ENCODE measurements around the gene AOAH. TPM values are rescaled to one million over a fixed set of nuclear protein-coding genes. Genes with fewer than 3 reads are reported as not detected.

The AOAH gene
- total RNA-seq, 2 donors from 2014 or later: 5.2 to 6.0 TPM

GRCh38 chr7:36538126-36538525, 186.2 kb downstream of the AOAH start:
- ATAC-seq: no peak
- Mint-ChIP-seq H3K27ac (no peak overlapping the region), H3K36me3 (no peaks in the 10 kb centered on the region), H3K9me3 (no peaks in the 10 kb centered on the region)
- DNase-seq (ENCODE audit: low spot score in 2 of 2): no peak

GRCh38 chr7:36535866-36536664, 188.2 kb downstream of the AOAH start:
- DNase-seq (ENCODE audit: low spot score in 2 of 2) (no peak), ATAC-seq (no peak)
- H3K9me3 Mint-ChIP-seq: no peaks in the 10 kb centered on the region
- H3K36me3 Mint-ChIP-seq: no peaks in the 10 kb centered on the region
- no peak overlapping the region for H3K27ac Mint-ChIP-seq

GRCh38 chr7:36533717-36534116, 190.6 kb downstream of the AOAH start:
- H3K9me3 Mint-ChIP-seq: no peaks in the 10 kb centered on the region
- DNase-seq (ENCODE audit: low spot score in 2 of 2) (no peak), ATAC-seq (no peak)
- no peaks in the 10 kb centered on the region for H3K36me3 Mint-ChIP-seq
- H3K27ac Mint-ChIP-seq: no peak overlapping the region

GRCh38 chr7:36532981-36533499, 191.3 kb downstream of the AOAH start:
- Mint-ChIP-seq H3K9me3 (no peaks in the 10 kb centered on the region), H3K27ac (no peak overlapping the region), H3K36me3 (no peaks in the 10 kb centered on the region)
- ATAC-seq: no peak
- DNase-seq (ENCODE audit: low spot score in 2 of 2): no peak

- H3K9me3 Mint-ChIP-seq: no peaks in the 10 kb centered on the region
- no peaks in the 10 kb centered on the region for H3K36me3 Mint-ChIP-seq
- no peak for DNase-seq (ENCODE audit: low spot score in 2 of 2)
- no peak overlapping the region for H3K27ac Mint-ChIP-seq
- ATAC-seq: no peak
These were observed 192.3 kb downstream of the AOAH start for GRCh38 chr7:36531951-36532350.

GRCh38 chr7:36530456-36530855, 193.8 kb downstream of the AOAH start:
- DNase-seq (ENCODE audit: low spot score in 2 of 2) (no peak), ATAC-seq (no peak)
- Mint-ChIP-seq H3K9me3 (no peaks in the 10 kb centered on the region), H3K36me3 (no peaks in the 10 kb centered on the region), H3K27ac (no peak overlapping the region)

GRCh38 chr7:36527549-36527913, 196.8 kb downstream of the AOAH start:
- Mint-ChIP-seq H3K9me3 (no peaks in the 10 kb centered on the region), H3K27ac (peak overlapping the region in 1 of 2 donors; percentile 72), H3K36me3 (no peaks in the 10 kb centered on the region)
- ATAC-seq (peak; percentile 22 to 34), DNase-seq (ENCODE audit: low spot score in 2 of 2) (no peak)

- DNase-seq (ENCODE audit: low spot score in 2 of 2) (peak in 1 of 2 donors; percentile 13), ATAC-seq (peak; percentile 68 to 97)
- peak overlapping the region in 1 of 2 donors; percentile 72 for H3K27ac Mint-ChIP-seq
These were observed 197.3 kb downstream of the AOAH start for GRCh38 chr7:36526863-36527548.

GRCh38 chr7:36523371-36524101, 200.8 kb downstream of the AOAH start:
- no peak for ATAC-seq
- Mint-ChIP-seq H3K9me3 (no peaks in the 10 kb centered on the region), H3K36me3 (no peaks in the 10 kb centered on the region), H3K27ac (no peak overlapping the region)
- no peak for DNase-seq (ENCODE audit: low spot score in 2 of 2)

More at GRCh38 chr7:36526863-36527548, 197.3 kb downstream of the AOAH start:
- H3K9me3 Mint-ChIP-seq: no peaks in the 10 kb centered on the region
- H3K36me3 Mint-ChIP-seq: no peaks in the 10 kb centered on the region

GRCh38 chr7:36522453-36523007, 201.8 kb downstream of the AOAH start:
- no peak for DNase-seq (ENCODE audit: low spot score in 2 of 2)
- no peak overlapping the region for H3K27ac Mint-ChIP-seq
- no peak for ATAC-seq

GRCh38 chr7:36521911-36522310, 202.4 kb downstream of the AOAH start:
- ATAC-seq (no peak), DNase-seq (ENCODE audit: low spot score in 2 of 2) (no peak)
- H3K9me3 Mint-ChIP-seq: no peaks in the 10 kb centered on the region
- no peaks in the 10 kb centered on the region for H3K36me3 Mint-ChIP-seq
- H3K27ac Mint-ChIP-seq: no peak overlapping the region

More at GRCh38 chr7:36522453-36523007, 201.8 kb downstream of the AOAH start:
- H3K36me3 Mint-ChIP-seq: no peaks in the 10 kb centered on the region
- no peaks in the 10 kb centered on the region for H3K9me3 Mint-ChIP-seq

GRCh38 chr7:36521133-36521532, 203.2 kb downstream of the AOAH start:
- H3K9me3 Mint-ChIP-seq: no peaks in the 10 kb centered on the region
- ATAC-seq: no peak
- no peak for DNase-seq (ENCODE audit: low spot score in 2 of 2)
- H3K27ac Mint-ChIP-seq: no peak overlapping the region
- no peaks in the 10 kb centered on the region for H3K36me3 Mint-ChIP-seq

- no peaks in the 10 kb centered on the region for H3K9me3 Mint-ChIP-seq
These were observed 208.4 kb downstream of the AOAH start for GRCh38 chr7:36515847-36516246.

GRCh38 chr7:36514289-36515243, 209.7 kb downstream of the AOAH start:
- Mint-ChIP-seq H3K36me3 (no peaks in the 10 kb centered on the region), H3K9me3 (no peaks in the 10 kb centered on the region), H3K27ac (no peak overlapping the region)

More at GRCh38 chr7:36515847-36516246, 208.4 kb downstream of the AOAH start:
- no peak overlapping the region for H3K27ac Mint-ChIP-seq
- no peaks in the 10 kb centered on the region for H3K36me3 Mint-ChIP-seq
- ATAC-seq (peak in 1 of 2 donors; percentile 28), DNase-seq (ENCODE audit: low spot score in 2 of 2) (no peak)

GRCh38 chr7:36513393-36513792, 210.9 kb downstream of the AOAH start:
- H3K36me3 Mint-ChIP-seq: no peaks in the 10 kb centered on the region
- ATAC-seq (no peak), DNase-seq (ENCODE audit: low spot score in 2 of 2) (no peak)
- no peak overlapping the region for H3K27ac Mint-ChIP-seq
- no peaks in the 10 kb centered on the region for H3K9me3 Mint-ChIP-seq

More at GRCh38 chr7:36514289-36515243, 209.7 kb downstream of the AOAH start:
- ATAC-seq (no peak), DNase-seq (ENCODE audit: low spot score in 2 of 2) (no peak)

- H3K27ac Mint-ChIP-seq: no peak overlapping the region
- DNase-seq (ENCODE audit: low spot score in 2 of 2) (no peak), ATAC-seq (no peak)
- no peaks in the 10 kb centered on the region for H3K9me3 Mint-ChIP-seq
- no peaks in the 10 kb centered on the region for H3K36me3 Mint-ChIP-seq
These were observed 211.7 kb downstream of the AOAH start for GRCh38 chr7:36512616-36513015.
